GM21528 (cell line): ENCODE measurements around the gene ZNF217.
"Not testable (repeated sequence)": the region's sequence is repeated elsewhere in the genome, so short reads cannot be mapped to it uniquely, and the experiment has no call there.

Source experiments
- ATAC-seq: cut with Tn5 transposase; IDR thresholded peaks from one replicate; pipeline ENCODE4 v1.9.1; 2021; ENCODE audit warnings: mild to moderate bottlenecking, moderate library complexity; ENCODE audit not compliant: unreplicated experiment, low FRiP score

ZNF217 gene

DNA sequence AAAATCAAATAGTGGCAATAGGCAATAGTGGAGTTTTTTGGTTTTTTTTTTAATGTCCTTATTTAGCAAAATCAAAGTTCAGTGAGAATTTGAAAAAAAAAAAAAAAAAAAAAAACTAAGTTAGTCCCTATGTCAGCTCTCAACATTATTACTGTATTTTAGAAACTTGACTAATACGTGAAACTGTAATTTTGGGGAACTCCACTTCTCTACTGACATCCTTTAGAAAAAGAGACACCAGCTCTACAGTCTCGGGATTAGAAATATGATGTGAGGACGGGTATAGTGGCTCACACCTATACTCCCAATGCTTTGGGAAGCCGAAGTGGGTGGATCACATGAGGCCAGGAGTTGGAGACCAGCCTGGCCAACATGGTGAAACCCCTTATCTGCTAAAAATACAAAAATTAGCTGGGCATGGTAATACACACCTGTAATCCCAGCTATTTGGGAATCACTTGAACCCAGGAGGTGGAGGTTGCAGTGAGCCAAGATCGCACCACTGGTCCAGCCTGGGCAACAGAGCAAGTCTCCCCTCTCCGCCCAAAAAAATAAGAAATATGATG lies 8.6 kb downstream of the ZNF217 start:
- ATAC-seq: not testable (repeated sequence)

DNA sequence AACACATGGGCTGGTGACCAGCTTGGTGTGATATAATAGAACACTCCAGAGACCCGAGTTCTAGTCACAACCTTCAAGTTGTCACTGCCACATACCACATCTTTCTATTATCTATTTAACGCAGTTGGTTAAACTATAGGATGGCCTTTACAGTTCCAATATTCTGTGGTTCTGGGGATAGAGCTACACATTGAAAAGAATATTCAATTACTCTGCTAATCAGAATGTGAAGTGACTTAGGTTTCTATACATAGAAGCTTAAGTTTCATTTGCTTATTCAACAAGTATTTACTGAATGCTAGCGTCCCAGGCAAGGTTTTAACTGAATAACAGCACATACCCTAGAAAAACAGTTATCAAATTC lies 9.1 kb downstream of the ZNF217 start:
- not testable (repeated sequence) for ATAC-seq

DNA sequence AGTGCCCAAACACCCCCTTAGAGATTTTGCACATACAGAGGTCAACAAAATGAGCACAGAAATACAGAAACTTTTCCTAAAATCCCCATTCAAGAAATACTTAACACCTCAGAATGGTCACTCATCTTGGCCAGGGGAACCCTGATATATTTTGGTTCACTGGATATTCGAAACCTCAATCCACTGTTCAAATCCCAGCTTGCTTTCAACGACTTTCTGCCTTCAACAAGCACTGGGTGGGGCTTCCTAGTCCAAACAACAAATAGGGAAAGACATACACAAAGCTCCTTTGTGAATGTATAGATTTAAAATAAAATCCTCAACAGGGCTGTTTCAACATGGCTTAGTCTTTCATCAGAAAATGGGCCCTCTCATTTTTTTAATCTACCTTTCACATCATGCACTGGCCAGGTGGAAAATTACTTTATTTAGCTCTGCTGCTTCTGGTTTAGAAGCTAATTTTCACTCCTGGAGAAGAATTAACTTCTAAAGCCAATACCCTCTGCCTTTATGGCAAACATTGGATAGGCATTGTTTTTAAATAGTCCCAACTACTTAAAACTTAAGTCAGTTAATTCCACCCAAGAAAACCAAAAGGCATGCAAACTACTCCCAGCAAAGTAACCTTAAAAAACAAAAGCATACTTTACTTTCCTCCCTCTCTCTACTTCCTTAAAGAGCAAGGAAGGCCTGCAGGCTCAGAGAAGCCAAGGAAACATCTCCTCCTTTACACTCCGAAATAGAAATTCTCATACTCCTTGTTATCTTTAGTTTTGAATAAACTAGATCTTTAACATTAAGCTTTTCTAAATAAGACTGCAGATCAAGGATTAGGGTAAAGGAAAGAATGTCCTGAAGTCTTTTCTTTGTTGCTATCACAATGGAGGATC lies 9.7 kb downstream of the ZNF217 start:
- not testable (repeated sequence) for ATAC-seq

DNA sequence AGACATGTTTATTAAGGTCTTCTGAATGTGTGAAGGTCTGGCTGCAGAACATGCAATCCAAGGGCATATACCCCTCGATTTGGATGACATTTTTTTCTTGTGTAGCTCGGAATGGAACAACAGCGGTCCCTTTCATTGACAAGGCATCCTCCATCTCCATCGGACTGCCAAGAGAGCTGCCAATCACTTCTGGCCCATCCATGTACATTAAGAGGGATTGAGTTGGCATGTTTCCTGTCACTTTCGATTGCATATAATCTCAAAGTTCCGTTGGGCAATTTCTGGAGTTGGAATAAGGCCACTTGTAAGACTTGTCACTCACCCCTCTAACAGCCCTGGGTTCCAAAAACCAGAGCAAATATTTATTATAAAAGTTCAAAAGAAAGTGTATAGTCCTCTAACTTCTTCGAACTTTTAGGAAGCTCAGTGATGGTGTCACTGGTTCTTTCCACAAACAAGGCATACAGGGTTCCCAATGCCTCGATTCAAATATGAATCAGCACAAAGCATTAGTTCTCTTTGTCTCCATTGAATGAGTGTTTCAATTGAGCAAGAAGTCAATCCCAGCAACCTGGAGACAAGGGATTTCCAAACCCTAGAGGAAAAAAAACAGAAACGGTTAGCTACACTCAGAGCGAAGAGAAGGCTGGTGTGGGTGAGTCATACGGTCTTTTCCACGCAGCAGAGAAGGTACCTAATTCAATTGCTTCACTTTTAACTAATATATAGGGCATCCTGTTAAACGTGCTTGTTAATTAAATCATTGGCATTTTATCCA lies 10.9 kb downstream of the ZNF217 start:
- no peak for ATAC-seq

DNA sequence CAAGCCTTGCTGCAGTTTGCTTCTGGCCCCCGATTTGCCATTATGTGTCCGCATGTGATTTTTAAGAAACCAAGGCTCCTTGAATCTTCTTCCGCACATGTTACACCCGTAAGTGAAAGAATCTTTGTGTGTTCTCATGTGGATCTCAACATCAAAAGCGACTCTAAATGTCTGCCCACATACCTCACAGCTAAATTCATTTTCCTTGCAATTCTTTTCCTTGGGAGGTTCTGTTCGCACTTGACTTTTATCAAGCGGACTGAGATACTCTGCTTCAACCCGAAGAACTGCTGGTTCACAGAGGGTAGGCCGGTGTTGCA lies 11.4 kb downstream of the ZNF217 start:
- no peak for ATAC-seq

DNA sequence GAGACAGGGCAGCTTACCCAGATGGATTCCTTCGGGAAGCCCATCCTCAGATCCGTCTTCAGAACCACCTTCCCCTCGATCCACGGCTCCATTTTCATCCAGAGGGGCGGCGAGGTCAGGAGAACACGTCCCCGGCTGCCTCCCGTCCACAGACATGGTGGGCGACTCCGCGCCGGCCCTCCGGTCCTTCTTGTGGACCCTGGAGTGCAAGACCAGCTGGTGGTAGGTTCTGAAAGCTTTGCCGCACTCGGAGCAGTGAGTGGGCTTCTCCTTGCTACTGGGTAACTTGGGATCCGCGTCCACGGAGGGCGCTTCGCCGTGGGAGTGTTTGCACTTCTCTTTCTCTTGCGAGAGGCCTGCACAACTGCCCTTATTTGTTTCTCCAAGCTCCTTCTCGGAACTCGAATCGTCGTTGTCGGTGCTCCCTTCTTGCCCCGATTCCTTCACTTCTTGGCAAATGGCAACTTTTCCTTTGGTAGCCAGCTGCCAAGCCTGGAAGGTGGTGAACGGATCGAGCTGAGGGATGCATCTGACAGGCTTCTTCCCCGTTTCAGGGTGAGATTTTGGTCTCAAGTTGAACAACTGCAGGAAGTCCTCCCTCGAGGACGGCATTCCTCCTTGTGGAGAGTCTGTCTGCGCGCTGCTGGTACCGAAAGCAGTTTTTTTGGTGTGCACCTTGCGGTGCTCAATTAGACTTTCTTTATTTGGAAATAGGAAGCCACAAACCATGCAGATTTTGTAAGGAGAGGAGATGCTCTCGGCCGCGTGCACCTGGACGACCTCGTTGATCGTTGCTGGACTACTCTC lies 12.0 kb downstream of the ZNF217 start:
- ATAC-seq: no peak

DNA sequence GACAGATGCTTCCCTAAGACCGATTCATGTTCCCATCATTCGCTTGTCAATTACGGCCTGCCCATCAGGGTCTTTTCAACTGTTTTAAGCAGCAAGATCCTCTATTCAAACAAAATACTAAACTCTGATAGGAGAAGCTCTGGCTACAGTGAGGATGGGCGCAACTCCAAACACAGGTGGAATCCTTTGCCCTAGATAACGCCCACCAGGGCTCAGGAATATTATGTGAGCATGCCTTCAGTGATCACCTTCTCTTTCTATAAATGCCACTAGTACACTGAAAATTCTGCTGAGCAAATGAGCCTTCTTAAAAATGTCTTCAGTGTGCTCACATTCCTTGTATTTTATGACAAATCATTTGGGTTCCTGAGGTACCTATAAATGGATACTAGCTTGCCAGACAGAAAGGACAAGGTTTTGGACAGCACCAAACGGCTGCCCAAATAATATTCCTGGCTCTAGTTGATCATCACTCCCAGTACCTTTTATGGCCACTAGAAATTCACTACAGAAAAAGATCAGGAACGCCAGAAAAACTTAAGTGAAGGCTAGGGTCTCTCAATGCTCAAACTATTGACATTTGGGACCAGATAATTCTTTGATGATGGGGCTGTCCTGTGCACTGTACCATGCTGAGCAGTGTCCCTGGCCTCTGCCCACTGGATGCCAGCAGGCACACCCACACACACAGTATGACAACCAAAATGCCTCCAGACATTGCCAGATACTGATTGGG lies 13.1 kb downstream of the ZNF217 start:
- no peak for ATAC-seq

DNA sequence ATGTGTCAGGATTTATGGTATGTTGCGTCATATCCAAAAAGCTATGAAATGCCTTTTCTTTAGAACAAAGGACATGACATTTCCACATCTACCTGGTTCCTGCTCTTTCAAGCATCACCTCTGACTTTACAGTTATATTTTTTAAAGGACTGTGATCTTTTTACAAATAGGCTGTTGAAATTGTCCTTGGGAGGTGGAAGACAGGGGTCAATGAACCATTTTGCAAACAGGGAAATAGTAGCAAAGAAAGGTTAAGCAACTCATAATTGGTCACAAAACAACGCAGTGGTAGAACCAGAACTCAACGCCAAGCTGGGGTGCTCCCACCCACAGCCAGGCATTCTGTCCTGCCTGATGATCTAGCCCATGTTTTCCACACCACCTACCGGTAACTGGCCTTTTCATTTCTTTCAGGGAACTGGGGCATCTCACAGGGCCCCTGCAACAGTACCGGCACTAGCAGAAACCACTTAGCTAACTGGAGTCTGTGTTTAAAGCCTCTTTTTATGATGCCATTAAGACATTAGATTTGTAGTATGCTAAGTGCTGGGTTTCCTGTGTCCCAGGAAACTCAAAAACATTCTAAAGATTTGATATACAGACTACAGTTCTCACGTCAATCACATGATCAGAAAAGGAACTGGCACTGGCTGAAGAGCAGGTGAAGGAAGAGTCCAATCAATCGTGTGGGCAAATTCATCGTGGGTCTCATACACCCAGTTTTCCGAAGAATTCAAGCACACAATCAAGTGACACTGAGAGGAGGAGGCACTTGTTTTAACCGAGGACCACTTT lies 13.9 kb downstream of the ZNF217 start:
- no peak for ATAC-seq

DNA sequence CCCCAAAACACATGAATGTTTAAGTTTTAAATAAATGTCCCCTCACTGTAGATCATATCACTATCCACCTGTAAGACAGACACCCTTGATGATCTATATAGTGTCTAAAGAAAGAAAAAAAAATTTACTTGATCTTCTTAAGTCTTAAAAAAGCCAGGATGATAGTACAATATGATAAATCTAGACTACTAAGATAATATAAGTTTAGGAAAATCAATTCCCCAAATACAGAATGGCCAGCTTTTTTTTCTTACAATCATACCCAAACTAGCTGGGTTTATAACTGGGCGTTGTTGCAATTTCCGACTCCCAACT lies 14.4 kb downstream of the ZNF217 start:
- ATAC-seq: no peak

DNA sequence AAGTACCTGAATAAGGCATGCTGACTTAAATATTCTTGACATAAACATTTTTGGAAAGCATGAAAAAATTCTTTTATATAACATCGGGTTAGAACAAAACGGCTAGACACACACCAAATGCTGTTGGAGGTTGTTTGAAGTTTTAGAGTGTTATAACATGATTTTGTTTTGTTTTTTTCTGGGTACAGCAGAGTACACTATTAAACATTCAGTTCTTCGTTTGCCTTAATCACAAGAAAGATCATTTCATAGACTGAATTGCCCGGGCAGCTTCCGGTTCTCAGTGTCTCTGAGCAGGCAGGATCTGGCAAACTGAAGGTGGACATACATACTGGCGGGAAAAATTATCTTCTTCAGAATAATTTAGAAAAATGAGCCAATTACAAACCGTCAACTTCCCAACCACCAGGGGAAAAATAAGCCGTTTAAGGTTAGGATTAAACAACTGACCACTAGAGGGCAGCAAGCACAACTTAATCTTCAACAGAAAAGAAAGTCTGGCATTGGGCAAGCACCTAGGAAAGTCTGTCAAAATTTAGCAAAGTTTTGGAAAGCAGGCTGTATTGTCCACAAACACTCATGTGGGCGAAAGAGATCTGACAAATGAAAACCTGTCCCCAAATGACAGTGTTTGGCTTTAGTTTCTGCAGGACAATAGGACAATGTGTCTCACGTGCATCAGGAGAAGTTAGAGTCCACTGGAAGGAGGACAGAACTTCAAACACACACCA lies 15.0 kb downstream of the ZNF217 start:
- no peak for ATAC-seq

DNA sequence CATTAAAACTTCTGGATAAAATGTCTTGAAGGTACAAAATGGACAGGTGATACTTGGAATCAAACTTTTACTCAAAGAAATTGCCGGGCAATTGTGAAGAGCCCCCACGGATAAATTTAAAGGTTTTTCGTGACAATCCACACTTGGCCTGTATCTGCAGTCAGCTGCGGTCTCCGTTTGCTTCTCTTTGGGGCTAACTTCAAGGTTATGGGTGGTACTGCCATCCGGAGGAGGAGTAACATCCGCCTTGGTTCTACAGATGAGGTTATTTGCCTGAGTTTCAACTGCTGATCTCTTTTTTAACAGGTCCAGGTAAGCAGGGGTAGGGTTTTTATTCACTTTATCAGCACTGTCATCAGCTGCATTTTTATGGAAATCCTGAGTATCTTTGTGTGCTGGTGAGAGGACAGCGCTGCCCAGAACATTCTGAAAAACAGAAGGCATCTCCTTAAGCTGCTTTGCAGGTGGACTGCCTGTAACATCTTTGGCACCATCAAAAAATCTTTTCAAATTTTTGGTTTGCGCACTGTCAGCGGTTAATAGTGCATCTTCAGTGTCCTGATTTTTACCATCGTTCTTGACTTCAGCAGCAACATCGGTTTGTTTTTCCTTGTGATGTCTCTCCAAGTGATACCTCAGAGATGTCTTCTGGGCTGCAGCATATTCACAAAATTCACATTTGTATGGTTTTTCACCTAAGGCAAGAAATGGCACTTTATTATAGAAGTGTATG lies 16.9 kb downstream of the ZNF217 start:
- ATAC-seq: no peak

DNA sequence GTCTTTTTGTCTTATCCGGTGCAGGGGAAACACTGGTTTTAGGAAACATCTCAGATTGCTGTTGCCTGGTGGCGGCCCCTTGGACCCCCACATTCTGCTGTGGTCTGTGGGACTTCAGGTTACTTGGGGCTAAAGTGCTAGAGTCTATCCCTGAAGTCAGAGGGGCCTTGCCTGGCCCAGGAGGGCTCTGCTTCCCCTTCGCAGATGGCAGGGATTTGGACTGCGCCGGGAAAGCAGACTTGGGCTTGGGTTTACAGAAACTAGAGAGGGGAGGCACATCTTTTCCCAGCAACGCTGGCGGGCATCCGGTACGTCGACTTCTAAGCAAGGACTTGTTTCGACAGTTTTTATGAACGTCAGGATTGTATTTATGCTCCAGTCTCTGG lies 17.5 kb downstream of the ZNF217 start:
- no peak for ATAC-seq

DNA sequence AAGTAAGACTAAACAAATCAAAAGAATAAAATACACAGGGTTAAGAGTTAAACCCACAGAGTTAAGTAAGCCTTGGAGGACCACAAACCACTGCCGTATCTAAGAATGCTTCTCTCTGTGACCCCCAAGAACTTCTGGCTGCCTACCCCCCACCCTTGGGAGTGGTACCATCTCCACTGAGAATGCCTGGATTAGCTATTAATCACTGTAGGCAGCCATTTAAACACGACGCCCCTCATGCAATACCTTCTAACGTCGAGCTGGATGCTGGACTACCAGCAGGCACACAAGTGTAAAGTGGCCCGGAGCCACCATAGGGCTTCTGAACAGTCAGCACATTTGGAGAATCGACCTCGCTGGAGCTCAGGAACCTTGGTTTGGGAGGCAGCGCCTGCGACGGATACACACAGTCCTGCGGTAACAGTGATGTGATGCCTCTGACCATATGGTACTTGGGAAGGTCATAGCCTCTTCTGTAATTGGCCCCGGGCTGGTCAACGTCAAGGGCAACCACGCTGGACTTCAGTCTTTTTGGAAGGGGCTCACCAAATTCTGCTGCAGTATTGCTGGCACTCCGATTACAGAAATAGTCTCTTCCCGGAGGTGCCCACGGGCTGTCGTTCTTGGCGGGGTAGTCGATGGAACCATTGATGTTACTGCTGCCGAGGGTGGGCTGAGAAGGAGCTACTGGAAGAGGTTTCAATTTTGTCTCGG lies 18.0 kb downstream of the ZNF217 start:
- ATAC-seq: no peak

DNA sequence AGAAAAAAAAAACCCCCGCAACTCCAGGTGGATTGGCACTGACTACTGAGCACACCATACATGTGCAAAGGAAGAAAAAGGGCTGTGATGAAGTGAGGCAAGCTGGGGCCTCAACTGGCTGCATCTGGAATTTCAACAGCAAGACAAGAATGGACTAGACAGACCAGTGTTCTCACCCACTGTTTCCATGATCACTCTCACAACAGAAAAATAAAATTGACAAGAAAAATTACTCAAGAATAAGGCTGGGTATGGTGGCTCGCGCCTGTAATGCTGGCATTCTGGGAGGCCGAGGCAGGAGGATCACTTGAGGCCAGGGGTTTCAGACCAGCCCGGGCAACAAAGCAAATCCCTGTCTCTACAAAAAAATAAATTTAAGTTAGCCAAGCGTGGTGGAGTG lies 18.8 kb downstream of the ZNF217 start:
- no peak for ATAC-seq

DNA sequence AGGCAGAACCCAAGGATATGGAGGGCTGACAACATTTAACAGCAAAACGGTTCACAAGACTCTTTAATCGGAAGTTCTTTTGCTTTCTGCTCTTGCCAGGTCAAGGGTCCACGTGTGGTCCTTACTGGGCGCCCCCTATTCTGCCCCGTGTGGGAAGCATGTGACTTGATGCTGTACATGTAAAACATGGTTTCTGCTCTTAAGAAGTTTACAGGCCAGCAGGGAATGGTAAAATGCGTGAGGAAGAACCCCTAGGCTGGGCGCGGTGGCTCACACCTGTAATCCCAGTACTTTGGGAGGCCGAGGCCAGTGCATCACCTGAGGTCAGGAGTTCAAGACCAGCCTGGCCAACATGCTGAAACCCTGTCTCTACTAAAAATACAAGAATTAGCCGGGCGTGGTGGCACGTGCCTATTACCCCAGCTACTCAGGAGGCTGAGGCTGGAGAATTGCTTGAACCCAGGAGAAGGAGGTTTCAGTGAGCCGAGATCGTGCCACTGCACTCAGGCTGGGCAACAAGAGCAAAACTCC lies 19.3 kb downstream of the ZNF217 start:
- no peak for ATAC-seq

DNA sequence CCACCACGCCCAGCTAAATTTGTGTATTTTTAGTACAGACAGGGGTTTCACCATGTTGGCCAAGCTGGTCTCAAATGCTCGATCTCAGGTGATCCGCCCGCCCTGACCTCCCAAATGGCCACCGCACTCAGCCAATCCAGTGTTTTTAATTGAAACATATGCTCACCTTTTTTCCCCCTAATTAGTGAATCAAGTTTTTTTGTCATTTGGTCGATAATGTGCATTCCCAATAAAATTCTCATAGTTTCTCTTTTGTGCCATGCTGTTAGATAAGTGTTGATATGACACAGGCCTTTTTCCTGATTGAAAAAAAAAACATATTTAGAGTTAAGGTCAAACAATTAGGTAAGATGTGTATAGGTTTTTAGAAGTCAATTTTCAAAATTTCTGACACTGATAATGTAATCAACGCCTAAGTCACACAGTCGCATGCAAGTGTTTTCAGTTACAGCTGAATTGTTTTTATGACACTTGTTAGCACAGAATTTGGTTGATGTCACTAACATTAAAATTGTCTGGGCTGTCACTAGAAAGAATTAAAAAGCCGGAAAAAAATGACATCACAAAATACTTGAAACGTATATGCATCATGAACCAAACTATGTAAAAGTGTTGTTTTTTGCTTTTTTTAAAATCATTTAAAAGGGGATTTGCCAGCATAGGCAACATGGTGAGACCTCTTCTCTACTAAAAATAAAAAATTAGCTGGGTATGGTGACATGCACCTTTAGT lies 21.9 kb downstream of the ZNF217 start:
- no peak for ATAC-seq
